Measurements from ENCODE around the gene ZDHHC20.

Gene ZDHHC20, protein sequence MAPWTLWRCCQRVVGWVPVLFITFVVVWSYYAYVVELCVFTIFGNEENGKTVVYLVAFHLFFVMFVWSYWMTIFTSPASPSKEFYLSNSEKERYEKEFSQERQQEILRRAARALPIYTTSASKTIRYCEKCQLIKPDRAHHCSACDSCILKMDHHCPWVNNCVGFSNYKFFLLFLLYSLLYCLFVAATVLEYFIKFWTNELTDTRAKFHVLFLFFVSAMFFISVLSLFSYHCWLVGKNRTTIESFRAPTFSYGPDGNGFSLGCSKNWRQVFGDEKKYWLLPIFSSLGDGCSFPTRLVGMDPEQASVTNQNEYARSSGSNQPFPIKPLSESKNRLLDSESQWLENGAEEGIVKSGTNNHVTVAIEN

DNA sequence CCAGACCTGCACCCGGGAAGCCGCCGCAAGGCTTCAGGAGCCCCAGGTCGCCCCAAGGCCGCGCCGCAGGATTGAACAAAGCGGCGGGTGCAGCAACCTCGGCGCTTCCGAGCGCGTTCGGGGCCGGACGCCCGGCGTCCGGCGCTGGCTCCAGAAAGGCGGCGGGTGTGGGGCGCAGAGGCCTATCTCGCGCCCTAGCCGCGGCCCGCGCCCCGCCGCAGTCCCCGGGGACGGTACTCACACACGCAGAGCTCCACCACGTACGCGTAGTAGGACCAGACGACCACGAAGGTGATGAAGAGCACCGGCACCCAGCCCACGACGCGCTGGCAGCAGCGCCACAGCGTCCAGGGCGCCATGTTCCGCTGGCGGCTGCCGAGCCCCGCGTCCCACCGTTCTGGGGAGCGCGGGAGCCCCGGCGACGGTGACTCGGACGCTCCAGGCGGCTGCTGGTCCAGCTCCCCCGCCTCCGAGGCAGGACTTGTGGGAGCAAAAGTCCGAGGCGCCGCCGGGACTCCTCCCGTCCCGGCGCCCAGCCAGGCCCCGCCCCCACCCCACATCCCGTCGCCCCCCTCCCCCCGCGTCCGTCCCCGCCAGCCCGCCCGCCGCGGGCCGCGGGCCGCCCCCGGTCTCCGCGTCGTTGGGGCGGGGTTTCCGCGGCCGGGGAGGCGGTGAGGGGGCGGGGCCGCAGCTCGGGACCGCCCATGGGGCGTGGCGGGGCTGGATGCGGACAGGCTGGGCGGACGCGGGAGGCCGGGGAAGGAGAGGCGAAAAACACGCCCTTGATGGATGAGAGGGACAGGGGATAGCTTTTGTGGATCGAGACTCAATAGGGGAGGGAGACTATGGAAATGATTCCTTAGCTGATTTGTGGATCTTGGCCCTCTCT lies at the start of gene ZDHHC20:
ZDHHC20 (minus strand) TSS at position 491 of the 889 bp plus-strand sequence; CDS start at position 359, 132 bp downstream.
- DNase-seq = peak; percentile 88 to 92

DNA sequence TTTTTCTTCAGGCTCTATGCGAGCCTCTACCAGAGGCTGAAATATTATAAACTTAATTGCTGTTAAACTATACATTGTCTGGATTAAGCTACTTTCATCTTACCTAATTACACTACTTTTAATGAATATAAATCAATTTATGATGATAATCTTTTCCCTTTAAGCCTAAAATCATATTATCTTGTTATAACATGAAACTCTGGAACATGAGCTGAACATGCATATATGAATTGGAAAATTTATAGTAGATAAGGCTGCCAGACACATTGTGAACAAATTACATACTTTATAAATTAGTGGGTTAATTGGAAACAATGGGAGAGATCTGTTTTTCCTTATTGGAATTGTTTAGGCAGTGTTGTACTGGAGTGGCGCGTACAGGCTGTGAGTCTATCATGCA lies 45.3 kb upstream of the ZDHHC20 start:
- no peak for DNase-seq

DNA sequence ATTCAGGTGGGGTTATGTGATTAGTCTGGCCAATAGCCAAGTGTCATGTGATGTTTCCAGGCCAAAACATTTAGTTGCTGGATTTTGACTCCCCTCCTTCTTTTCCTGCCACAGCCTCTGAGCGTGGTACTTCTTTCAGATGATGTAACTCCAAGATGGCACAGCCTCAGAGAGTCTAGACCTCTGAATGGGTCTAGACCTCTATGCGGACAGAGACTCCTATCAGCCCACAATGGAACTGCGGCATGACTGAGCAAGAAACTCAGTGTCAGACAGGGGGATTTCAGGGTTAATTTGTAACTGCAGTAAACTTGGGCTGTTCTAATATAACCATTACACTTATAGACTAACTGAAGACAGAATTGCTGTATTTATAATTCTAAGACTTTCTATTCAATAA lies 42.6 kb upstream of the ZDHHC20 start:
- DNase-seq = no peak

DNA sequence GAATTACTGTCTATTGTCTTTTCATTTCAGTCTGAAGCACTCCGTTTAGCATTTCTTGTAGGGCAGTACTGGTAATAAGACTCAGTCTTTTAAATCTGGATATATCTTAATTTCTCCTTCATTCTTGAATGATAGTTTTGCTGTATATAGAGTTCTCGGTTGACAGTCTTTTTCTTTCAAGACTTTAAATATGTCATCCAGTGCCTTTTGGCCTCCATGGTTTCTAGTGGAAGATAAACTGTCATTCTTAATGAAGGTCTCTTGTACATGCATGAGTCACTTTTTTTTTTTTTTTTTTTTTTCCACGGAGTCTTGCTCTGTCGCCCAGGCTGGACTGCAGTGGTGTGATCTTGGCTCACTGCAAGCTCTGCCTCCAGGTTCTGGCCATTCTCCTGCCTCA lies 27.2 kb upstream of the ZDHHC20 start:
- no peak for DNase-seq

DNA sequence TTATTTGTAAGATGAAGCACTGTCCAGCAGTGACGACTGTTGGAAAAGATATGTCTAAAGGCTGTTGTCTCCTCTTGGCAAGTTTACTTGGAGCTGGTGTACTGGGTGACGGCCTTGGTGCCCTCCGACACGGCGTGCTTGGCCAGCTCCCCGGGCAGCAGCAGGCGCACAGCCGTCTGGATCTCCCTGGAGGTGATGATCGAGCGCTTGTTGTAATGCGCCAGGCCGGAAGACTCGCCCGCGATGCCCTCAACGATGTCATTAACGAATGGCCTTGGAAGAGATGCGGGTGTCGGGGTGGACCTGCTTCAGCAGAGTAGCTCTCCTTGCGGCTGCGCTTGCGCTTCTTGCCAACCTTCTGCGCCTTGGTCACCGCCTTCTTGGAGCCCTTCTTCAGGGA lies 24.6 kb upstream of the ZDHHC20 start:
- no peak for DNase-seq

DNA sequence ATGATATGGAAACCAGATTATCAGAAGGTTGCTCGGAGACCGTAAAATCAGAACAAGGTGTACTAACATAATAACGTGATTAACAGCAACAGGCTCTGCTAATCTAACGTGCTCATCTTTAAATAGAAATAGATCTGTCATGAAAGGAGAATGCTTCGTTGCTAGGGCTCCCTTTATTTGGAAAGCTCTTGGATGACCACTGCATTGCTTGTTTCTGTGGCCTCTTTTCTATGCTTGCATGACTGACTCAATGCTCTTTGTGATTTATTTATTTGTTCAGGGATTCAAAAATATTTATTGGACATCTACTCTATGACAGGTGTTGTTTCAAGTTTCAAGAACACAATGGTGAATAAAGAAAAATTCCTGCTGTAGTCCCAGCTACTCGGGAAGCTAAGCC lies 22.3 kb upstream of the ZDHHC20 start:
- DNase-seq = no peak

DNA sequence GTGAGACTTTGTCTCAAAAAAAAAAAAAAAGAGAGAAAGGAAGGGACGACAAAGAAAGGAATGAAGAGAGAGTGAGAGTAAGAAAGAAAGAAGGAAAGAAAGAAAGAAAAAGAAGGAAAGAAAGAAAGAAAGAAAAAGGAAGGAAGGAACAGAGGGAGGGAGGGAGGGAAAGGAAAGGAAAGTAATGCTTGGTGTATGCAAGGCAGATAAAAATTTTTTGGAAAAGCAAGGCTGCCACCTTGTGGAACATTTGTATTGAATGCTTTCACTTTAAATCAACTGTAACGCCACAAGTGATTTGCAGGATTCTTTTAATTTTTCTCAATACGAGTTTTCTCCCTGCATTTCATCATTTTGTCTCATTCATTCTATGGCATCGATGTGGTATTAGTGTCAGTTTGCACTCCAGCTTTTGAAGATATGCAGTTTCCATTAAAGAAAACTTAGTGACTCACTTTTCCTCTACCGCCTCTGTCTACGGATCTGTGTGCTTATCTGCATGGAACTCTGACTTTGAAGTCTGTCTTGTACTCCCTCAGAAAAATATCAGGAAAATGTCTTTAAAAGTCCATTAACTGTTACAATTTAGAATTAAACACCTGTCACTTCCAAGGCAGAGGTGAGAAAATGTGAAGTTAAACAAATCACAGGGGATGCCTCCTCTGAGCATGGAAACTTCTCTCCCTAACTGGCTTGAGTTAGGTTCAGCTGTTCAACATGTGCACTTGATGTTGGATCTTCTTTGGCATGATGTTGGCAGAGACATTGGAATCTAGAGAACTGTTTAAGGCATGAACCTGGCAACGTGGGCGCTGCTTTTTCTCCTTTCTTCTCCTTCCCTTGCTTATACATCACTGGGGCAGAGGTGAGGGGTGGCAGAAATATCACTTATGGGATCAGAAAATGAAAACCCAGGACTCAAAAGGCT lies 20.0 kb upstream of the ZDHHC20 start:
- DNase-seq = peak; percentile 46 to 77

DNA sequence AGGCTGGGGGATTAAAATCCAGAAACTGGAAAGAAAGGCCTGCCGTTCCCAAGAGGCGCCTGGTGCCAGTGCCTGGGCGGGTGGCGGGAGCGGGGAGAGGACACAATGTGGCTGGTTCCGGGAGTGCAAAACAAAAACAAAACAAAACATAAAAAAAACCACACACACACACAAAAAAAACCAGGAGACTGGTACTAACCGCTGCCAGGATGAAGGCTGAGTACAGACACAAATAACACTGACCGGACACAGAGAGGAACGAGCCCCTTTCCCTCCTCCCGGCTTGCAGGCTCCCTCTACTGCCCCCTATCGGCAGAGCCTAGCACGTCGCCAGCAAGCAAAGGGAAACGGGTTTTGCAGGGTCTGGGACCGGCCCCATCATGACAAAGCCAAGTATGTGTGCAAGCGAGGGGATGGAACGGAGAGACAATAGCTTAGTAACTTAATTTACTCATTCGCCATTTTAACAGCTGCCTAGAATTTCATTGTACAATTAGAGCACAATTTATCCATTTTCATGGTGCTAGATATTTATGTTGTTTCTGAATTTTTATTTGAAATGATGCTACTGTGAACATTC lies 17.9 kb upstream of the ZDHHC20 start:
- peak; percentile 82 for DNase-seq

DNA sequence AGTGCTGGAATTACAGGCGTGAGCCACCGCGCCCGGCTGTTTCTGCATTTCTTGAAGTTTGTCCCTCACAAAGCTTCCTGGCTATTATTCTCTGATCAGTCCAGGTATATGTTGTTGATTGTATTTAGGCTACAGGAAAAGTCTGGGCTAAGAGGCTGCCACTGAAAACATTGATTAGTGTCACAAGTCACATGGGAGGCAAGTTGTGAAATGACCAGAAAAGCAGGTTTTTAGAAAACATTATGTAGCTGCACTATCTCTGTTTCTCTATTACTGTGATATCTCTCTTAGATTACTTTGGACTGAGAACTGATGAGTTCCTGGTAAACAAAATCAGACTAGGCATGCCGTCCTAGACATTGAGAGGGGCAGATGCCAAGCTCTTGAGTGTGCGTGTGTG lies 16.0 kb upstream of the ZDHHC20 start:
- no peak for DNase-seq

DNA sequence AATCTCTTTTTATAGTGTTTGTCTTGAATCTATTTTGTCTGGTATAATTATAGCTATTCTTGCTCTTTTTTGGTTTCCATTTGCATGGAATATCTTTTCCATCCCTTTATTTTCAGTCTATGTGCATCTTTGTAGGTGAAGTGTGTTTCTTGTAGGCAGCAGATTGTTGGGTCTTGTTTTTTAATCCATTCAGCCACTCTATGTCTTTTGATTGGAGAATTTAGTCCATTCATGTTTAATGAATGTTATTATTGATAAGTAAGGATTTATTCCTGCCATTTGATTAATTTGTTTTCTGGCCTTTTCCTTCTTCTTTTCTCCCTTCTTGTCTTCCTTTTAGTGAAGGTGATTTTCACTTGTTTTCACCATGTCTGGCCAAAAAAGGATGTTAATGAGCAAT lies 11.7 kb upstream of the ZDHHC20 start:
- no peak for DNase-seq

DNA sequence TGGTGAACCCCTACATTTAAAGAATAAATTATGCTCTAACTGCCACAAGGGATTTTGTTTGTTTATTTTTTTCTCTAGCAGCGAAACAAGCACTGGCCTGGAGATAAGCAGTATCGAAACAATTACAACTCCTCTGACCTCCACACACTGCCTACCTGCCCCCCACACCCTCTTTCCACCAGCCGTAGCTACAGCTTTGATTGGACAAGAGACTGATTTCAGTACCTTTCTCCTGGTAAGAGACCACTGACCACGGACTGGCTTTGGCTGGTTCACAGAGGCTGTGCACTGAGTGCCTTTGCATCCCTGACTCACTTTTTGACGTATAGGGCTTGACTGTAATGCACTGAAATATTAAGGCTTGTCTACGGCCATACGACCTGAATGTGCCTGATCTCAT lies 7.4 kb upstream of the ZDHHC20 start:
- no peak for DNase-seq

DNA sequence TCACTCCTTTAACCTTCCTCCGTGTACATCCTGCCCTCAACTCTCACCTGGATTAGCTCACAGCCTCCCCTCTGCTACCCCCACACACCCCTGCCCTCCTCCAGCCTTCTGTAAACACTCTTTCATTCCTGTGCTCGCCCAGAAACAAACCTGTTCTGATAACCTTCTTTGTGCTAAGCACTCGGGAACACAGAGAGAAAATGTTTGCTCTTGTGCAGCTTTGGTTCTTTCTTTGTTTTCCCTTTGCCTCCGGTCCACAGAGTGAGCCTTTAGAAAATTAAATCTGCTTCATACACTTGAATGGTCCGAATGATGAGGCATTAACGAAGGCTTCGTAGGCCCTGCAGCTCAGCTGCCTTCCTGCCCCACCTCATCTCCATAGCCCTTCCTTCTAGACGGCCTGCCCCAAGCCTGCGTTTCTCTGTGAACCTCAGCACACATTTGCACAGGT lies 6.6 kb upstream of the ZDHHC20 start:
- DNase-seq = no peak

DNA sequence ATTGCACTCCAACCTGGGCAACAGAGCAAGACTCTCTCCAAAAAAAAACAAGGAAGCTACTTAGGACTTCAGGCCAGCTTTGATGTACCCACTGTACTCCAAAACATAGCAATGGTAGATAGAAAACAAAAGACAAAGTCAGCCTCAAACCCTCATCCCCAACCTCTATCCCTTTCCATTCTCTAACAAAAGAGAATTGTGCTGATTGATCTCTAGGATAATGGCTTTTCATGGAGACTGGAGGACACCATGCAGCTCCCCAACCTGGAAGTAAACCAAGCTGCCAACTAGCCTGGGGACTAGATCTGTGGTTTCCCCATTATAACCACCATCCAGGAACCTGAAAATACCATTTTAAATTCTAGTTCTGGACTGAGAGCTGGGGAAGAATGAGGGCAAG lies 4.3 kb upstream of the ZDHHC20 start:
- no peak for DNase-seq

DNA sequence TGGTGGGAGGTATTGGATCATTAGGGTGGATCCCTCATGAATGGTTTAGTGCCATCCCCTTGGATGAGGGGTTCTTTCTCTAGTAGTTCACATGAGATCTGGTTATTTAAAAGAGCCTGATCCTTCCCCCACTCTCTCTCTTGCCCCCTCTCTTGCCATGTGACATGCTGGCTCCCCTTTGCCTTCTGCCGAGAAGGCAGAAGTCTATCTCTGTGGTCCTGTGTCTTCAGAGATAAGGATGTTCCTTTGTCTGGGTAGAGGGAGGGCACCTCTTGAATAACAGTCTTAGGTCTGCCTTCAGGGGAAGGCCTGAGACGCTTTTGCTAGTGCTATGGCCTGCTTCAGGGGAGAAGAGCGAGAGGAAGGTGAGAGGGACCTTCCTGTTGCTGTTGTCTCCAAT lies 2.0 kb upstream of the ZDHHC20 start:
- no peak for DNase-seq

DNA sequence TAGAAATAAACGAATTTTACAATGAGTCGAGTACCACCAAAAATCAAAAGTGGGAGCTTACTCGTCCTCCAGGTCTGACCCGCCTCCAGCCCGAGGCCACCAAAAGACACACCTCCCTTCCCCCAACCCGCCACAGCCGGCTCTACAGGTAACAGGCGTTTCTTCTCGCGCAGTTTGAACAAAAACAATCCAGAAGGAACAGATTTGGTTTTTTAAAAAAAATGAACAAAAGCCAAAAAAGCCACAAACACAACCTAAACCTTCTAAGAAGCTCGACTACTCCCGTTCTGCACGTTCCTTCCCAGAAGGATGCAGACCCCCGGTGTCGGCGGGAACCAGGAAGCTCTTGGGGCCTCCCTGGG lies 671 bp downstream of the ZDHHC20 start:
- peak; percentile 46 to 58 for DNase-seq

DNA sequence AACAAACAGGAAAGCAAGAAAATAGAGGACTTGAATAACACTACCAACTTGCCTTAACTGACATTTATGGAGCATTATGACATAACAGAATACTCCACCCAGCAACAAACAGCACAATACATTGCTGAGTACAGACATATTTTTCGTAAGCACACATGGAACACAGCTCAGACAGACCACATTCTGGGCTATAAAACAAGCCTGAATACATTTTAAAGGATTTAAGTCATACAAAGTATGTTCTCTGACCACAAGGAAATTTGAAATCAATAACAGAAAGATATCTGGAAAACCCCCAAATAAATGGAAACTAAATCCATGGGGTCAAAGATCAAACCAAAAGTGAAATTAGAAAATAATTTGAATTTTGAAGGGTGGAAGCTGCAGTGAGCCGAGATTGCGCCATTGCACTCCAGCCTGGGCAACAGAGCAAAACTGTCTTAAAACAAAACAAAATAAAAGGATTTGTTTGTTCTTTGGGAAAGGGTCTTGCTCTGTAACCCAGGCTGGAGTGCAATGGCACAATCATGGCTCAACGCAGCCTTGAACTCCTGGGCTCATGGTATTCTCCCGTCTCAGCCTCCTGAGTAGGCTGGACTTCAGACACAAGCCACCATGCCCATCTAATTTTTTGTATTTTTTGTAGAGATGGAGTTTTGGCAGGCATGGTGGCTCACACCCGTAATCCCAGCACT lies 5.6 kb downstream of the ZDHHC20 start:
- no peak for DNase-seq

DNA sequence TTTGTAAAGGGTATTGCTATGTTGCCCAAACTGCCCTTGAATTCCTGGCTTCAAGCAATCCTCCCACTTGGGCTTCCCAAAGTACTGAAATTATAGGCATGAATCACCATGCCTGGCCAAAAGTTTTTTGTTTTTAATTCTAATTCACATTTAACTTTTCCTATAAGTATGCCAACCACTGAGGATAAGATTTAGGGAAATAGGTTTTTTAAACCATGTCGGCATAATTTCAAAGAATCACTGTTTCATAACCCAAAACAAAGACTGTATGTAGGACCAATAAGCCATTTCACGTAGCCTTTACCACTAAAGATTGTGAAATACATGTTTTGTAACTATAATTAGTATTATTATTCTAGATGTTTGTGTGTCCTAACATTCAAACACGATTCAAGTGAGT lies 8.2 kb downstream of the ZDHHC20 start:
- no peak for DNase-seq

DNA sequence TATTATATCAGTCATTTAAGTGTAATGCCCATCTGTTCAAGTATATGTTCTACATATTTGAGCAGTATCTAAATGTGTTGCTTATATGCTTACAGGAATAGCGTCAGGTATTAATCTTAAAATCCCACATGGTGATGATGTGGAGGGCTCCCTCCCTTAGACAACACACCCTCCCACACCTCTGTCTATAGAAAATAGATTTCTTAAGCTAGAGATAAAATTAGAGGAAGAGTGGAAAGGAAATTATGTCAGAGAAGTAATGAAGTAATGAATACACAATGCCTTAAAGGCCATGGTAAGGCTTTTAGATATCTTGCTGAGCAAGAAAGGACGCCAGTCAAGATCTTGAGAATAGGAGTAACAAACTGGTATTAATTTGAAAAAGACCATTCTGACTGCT lies 12.4 kb downstream of the ZDHHC20 start:
- DNase-seq = no peak

DNA sequence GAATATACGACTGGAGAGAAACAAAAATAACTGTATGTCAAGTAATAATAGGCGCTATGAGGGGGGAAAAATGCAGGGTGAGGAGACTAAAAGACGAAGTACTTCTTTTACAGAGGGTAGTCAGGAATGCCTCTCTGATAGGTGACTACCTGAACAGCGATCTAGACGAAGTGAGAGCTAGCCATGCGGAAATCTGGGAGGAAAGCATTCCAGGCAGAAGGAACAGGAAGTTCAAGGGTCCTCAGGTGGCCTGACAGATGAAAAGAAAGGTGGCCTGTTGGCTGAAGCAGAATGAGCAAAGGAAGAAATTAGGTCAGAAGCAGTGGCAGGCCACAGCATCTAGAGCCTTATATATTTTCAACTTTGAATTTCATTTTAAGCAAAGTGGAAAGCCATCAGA lies 13.3 kb downstream of the ZDHHC20 start:
- DNase-seq = no peak

DNA sequence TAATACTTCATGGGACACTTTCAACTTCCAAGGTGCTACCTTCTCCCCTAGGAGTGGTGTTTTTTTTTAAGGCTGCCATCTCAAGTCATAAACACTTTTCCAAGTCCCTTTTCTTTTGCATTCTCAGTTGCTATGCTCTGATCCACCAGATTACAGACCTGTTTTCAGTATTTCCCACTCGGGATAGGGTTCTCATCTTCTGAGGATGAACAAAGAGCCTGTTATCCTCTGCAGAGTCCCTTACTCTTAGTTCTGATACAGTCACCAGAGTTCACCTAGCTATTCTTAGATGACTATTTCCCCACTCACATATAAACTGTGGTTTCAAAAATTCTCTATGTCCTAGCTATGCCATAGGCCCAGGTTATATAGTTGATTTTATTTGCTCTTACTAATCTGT lies 15.9 kb downstream of the ZDHHC20 start:
- no peak for DNase-seq

DNA sequence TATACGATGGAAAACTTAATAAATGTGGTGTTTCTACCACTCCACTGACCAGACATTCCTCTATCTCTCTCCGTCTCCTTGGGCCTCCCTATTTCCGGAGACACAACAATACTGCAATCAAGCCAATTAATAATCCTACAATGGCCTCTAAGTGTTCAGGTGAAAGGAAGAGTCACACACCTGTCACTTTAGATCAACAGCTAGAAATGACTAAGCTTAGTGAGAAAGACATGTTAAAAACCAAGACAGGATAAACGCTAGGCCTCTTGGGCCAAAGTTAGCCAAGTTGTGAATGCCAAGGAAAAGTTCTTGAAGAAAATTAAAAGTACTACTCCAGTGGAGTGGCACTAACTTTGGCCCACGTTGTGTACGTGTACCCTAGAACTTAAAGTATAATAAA lies 22.5 kb downstream of the ZDHHC20 start:
- no peak for DNase-seq

DNA sequence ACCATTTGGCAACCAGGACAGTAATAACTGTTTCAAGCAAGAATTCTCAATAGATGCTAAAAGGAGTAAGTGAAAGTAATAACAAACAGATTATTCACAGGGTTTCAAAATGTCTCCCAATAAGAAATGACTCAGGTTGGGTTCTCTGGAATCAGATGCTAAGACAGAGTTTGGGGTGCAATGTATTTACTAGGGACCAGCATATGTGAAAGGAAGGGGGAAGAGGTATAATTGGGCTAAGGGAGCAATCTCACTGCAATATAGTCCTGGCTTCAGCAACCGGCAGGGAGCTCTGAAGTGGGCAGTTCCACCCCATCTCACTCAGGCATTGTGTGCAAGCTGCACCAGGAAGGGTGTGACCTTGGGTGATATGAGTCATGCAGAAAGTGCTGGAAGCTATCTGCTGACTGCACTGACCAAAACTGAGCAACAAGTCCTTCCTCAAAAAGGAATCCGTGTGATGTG lies 23.4 kb downstream of the ZDHHC20 start:
- peak; percentile 59 to 79 for DNase-seq
